Liver (tissue), 9 donors: ENCODE results near the gene UBE2K. TPM values are rescaled to one million over a fixed set of nuclear protein-coding genes. Genes with fewer than 3 reads are reported as not detected.

ENCODE experiments used
- DNase-seq: peaks from one replicate; pipeline ENCODE4 v3.0.0-alpha.2; 2017; ENCODE audit warnings: low spot score
- H3K27ac ChIP-seq, 2 donors: one replicate each; pipeline ENCODE4 v1.7.0; 2013; ENCODE audit warnings: inconsistent platforms in 2 of 2, low read length in 2 of 2, control low read depth in 1 of 2, low read depth in 1 of 2, mild to moderate bottlenecking in 1 of 2
- H3K27me3 ChIP-seq, 4 donors: one replicate each; pipeline versions ENCODE4 v1.6.1 to v1.7.0; 2013; ENCODE audit warnings: low read length in 3 of 4, inconsistent platforms in 1 of 4, mild to moderate bottlenecking in 1 of 4, moderate library complexity in 1 of 4; ENCODE audit not compliant: control insufficient read depth in 4 of 4, insufficient read depth in 4 of 4
- H3K36me3 ChIP-seq, 4 donors: one replicate each; pipeline versions ENCODE4 v1.6.1 to v1.7.0; 2013; ENCODE audit warnings: low read length in 3 of 4, mild to moderate bottlenecking in 3 of 4, low read depth in 1 of 4, moderate library complexity in 1 of 4; ENCODE audit not compliant: control insufficient read depth in 4 of 4, insufficient read depth in 3 of 4
- H3K4me1 ChIP-seq, 4 donors: one replicate each; pipeline versions ENCODE4 v1.6.1 to v1.7.0; 2013; ENCODE audit warnings: low read length in 3 of 4, mild to moderate bottlenecking in 3 of 4, moderate library complexity in 1 of 4; ENCODE audit not compliant: control insufficient read depth in 4 of 4, insufficient read depth in 4 of 4
- H3K4me3 ChIP-seq, 3 donors: one replicate each; pipeline versions ENCODE4 v1.6.1 to v1.7.0; 2013; ENCODE audit warnings: low read length in 3 of 3, control low read depth in 1 of 3, low read depth in 1 of 3, mild to moderate bottlenecking in 1 of 3
- H3K9ac ChIP-seq, 2 donors: one replicate each; pipeline ENCODE4 v1.7.0; 2013; ENCODE audit warnings: low read length in 2 of 2, mild to moderate bottlenecking in 2 of 2, moderate library complexity in 2 of 2, control low read depth in 1 of 2, low read depth in 1 of 2
- H3K9me3 ChIP-seq, 4 donors: one replicate each; pipeline versions ENCODE4 v1.6.1 to v1.7.0; 2013; ENCODE audit warnings: low read length in 3 of 4; ENCODE audit not compliant: control insufficient read depth in 4 of 4
- EGR1 ChIP-seq, 2 donors: IDR thresholded peaks; 2 replicates each; pipeline ENCODE4 v1.6.1; 2016 to 2018; ENCODE audit warnings: antibody characterized with exemption in 2 of 2, low read depth in 2 of 2
- FOXA1 ChIP-seq: IDR thresholded peaks from 2 replicates; pipeline ENCODE4 v1.6.1; 2016; ENCODE audit warnings: antibody characterized with exemption
- FOXA2 ChIP-seq: IDR thresholded peaks from 2 replicates; pipeline ENCODE4 v1.6.1; 2016; ENCODE audit warnings: antibody characterized with exemption
- HNF4A ChIP-seq, 2 donors: conservative IDR thresholded peaks; 2 replicates each; pipeline ENCODE4 v1.6.1; 2016; ENCODE audit warnings: antibody characterized with exemption in 2 of 2, mild to moderate bottlenecking in 2 of 2
- HNF4G ChIP-seq: IDR thresholded peaks from 2 replicates; pipeline ENCODE4 v1.6.1; 2016; ENCODE audit warnings: antibody characterized with exemption
- NR2F2 ChIP-seq: IDR thresholded peaks from 2 replicates; pipeline ENCODE4 v1.6.1; 2016; ENCODE audit warnings: antibody characterized with exemption
- RAD21 ChIP-seq, 2 donors: IDR thresholded peaks; 2 replicates each; pipeline ENCODE4 v1.6.1; 2016; ENCODE audit warnings: antibody characterized with exemption in 2 of 2, mild to moderate bottlenecking in 2 of 2
- RXRA ChIP-seq, 2 donors: IDR thresholded peaks; 2 replicates each; pipeline ENCODE4 v1.6.1; 2017 to 2018; ENCODE audit warnings: antibody characterized with exemption in 2 of 2, mild to moderate bottlenecking in 1 of 2
- WGBS: extraction: QIAGEN DNeasy Blood & Tissue Kit; methylation state at CpG from one replicate; pipeline ENCODE4 v1.1.7; 2013; 5-methylcytosine and 5-hydroxymethylcytosine counted together
- polyA plus RNA-seq, 2 donors: library from polyadenylated mRNA; stranded (reverse) in 1 of 2; unstranded in 1 of 2; fragments of 200-250 nt in 1 of 2; fragments of >200 nt in 1 of 2; fragmentation: Nextera tagmentation in 1 of 2; extraction: Ambion mirVana in 1 of 2; gene quantifications; one replicate each; pipeline versions ENCODE4 v1.2.1 to v1.2.3, GENCODE V29; 2013 to 2015
- total RNA-seq, 2 donors: library from RNA; depleted of rRNA; stranded (reverse); fragments of >200 nt; gene quantifications; one replicate each; pipeline ENCODE4 v1.2.3, GENCODE V29; 2014
- TF ChIP-seq, protein P1 (sequence below): IDR thresholded peaks from 2 replicates; pipeline ENCODE4 v1.6.1; 2016; ENCODE audit warnings: antibody characterized with exemption
- TF ChIP-seq, protein P2 (sequence below): IDR thresholded peaks from 2 replicates; pipeline ENCODE4 v1.6.1; 2016; ENCODE audit warnings: antibody characterized with exemption, mild to moderate bottlenecking
- TF ChIP-seq, protein P3 (sequence below): IDR thresholded peaks from 2 replicates; pipeline ENCODE4 v1.6.1; 2016; ENCODE audit warnings: antibody characterized with exemption
- TF ChIP-seq, protein P4 (sequence below): fragments of 150-350 bp; IDR thresholded peaks from 2 replicates; pipeline ENCODE4 v1.5.1; 2017; ENCODE audit warnings: improper control_type of control experiment, low read depth, low read length; ENCODE audit not compliant: missing input control
- TF ChIP-seq, protein P5 (sequence below): IDR thresholded peaks from 2 replicates; pipeline ENCODE4 v1.6.1; 2016; ENCODE audit warnings: antibody characterized with exemption
- donor health status: healthy.
- donor health status: healthy.
- donor health status: healthy.
- donor health status: healthy.
- donor health status: healthy.

The UBE2K gene
- total and polyA plus RNA-seq, 4 donors = 21.5 to 45.3 (median 26.0) TPM

DNA sequence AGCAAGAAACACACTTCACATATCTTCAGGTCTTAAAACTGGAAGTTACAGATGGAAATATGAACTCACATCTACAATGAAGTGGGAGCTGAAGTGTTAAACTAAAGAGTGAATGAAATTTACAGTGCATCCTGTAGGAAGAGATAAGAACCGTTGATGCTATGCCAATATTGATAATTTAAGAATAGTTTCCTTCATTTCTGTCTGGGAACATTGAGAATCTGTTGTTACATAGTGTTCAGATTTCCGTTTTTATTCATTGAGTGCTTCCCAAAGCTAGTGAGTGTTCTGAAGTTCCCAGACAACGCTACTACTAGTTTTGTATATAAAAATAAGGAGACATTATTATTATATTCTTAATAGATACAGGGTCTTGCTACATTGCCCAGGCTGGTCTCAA is 52.3 kb downstream of the UBE2K start:
- H3K27me3 ChIP-seq = no peaks in the 10 kb centered on the region
- DNase-seq = no peak
- WGBS = 62% methylated on average over 3 of the region's 3 CpGs
- H3K9me3 ChIP-seq = no peaks in the 10 kb centered on the region
- no peak overlapping the region for H3K4me3 ChIP-seq
- no peaks in the 10 kb centered on the region for H3K4me1 ChIP-seq
- no peak overlapping the region for H3K27ac ChIP-seq
- TF ChIP-seq, protein P1, sequence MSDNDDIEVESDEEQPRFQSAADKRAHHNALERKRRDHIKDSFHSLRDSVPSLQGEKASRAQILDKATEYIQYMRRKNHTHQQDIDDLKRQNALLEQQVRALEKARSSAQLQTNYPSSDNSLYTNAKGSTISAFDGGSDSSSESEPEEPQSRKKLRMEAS = no peak
- TF ChIP-seq FOXA2 (no peak), RAD21 (IDR thresholded peaks at IDR 0.05) (no peak)
- TF ChIP-seq, protein P2, sequence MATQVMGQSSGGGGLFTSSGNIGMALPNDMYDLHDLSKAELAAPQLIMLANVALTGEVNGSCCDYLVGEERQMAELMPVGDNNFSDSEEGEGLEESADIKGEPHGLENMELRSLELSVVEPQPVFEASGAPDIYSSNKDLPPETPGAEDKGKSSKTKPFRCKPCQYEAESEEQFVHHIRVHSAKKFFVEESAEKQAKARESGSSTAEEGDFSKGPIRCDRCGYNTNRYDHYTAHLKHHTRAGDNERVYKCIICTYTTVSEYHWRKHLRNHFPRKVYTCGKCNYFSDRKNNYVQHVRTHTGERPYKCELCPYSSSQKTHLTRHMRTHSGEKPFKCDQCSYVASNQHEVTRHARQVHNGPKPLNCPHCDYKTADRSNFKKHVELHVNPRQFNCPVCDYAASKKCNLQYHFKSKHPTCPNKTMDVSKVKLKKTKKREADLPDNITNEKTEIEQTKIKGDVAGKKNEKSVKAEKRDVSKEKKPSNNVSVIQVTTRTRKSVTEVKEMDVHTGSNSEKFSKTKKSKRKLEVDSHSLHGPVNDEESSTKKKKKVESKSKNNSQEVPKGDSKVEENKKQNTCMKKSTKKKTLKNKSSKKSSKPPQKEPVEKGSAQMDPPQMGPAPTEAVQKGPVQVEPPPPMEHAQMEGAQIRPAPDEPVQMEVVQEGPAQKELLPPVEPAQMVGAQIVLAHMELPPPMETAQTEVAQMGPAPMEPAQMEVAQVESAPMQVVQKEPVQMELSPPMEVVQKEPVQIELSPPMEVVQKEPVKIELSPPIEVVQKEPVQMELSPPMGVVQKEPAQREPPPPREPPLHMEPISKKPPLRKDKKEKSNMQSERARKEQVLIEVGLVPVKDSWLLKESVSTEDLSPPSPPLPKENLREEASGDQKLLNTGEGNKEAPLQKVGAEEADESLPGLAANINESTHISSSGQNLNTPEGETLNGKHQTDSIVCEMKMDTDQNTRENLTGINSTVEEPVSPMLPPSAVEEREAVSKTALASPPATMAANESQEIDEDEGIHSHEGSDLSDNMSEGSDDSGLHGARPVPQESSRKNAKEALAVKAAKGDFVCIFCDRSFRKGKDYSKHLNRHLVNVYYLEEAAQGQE = no peak
- H3K9ac ChIP-seq = no peak overlapping the region
- peaks cover 3 to 9% (median 6%) of the 10 kb centered on the region in 4 donors for H3K36me3 ChIP-seq

DNA sequence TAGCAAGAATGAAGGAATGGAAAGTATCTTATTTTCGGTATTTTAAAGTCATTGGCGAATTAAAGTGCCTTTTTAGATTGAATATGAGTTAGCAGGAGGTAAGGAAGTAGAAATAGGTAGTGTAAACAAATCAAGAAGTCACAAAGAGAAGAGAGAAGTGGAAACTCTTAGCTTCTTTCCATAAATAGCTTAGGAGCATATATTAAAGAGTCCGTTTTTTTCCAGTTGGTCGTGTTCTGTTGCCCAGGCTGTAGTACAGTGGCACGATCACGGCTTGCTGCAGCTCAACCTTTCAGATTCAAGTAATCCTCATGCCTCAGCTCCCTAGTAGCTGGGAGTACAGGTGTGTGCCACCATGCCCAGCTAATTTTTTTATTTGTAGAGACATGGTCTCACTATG is 56.4 kb downstream of the UBE2K start:
- WGBS = 89% methylated on average over 6 of the region's 6 CpGs

More for the DNA sequence above, 56.4 kb downstream of the UBE2K start:
- TF ChIP-seq, protein P3, sequence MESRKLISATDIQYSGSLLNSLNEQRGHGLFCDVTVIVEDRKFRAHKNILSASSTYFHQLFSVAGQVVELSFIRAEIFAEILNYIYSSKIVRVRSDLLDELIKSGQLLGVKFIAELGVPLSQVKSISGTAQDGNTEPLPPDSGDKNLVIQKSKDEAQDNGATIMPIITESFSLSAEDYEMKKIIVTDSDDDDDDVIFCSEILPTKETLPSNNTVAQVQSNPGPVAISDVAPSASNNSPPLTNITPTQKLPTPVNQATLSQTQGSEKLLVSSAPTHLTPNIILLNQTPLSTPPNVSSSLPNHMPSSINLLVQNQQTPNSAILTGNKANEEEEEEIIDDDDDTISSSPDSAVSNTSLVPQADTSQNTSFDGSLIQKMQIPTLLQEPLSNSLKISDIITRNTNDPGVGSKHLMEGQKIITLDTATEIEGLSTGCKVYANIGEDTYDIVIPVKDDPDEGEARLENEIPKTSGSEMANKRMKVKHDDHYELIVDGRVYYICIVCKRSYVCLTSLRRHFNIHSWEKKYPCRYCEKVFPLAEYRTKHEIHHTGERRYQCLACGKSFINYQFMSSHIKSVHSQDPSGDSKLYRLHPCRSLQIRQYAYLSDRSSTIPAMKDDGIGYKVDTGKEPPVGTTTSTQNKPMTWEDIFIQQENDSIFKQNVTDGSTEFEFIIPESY = no peak
- TF ChIP-seq RXRA (IDR thresholded peaks at IDR 0.05) (no peak), EGR1 (IDR thresholded peaks at IDR 0.05; ENCODE audit: low read depth in 2 of 2) (no peak), HNF4G (no peak), RAD21 (IDR thresholded peaks at IDR 0.05) (no peak), FOXA2 (no peak), FOXA1 (no peak), NR2F2 (no peak), HNF4A (conservative IDR thresholded peaks at IDR 0.05) (no peak)
- TF ChIP-seq, protein P1 = no peak
- TF ChIP-seq, protein P4, sequence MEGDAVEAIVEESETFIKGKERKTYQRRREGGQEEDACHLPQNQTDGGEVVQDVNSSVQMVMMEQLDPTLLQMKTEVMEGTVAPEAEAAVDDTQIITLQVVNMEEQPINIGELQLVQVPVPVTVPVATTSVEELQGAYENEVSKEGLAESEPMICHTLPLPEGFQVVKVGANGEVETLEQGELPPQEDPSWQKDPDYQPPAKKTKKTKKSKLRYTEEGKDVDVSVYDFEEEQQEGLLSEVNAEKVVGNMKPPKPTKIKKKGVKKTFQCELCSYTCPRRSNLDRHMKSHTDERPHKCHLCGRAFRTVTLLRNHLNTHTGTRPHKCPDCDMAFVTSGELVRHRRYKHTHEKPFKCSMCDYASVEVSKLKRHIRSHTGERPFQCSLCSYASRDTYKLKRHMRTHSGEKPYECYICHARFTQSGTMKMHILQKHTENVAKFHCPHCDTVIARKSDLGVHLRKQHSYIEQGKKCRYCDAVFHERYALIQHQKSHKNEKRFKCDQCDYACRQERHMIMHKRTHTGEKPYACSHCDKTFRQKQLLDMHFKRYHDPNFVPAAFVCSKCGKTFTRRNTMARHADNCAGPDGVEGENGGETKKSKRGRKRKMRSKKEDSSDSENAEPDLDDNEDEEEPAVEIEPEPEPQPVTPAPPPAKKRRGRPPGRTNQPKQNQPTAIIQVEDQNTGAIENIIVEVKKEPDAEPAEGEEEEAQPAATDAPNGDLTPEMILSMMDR = no peak
- TF ChIP-seq, protein P5, sequence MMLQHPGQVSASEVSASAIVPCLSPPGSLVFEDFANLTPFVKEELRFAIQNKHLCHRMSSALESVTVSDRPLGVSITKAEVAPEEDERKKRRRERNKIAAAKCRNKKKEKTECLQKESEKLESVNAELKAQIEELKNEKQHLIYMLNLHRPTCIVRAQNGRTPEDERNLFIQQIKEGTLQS = no peak
- no peak for DNase-seq
- H3K4me3 ChIP-seq = no peak overlapping the region
- H3K27me3 ChIP-seq = no peaks in the 10 kb centered on the region
- no peak overlapping the region for H3K9ac ChIP-seq
- H3K36me3 ChIP-seq = peaks cover 4 to 19% (median 12%) of the 10 kb centered on the region in 4 donors
- no peak overlapping the region for H3K27ac ChIP-seq
- no peaks in the 10 kb centered on the region for H3K4me1 ChIP-seq
- no peaks in the 10 kb centered on the region for H3K9me3 ChIP-seq
